HepG2 (cell line): ENCODE measurements around the gene KIF7. TPM values are rescaled to one million over a fixed set of nuclear protein-coding genes. Genes with fewer than 3 reads are reported as not detected.

Source experiments
- ATAC-seq: fragments of 200-7000 bp; cut with Tn5 transposase; 3 replicates; pipeline ENCODE4 v1.9.1; 2020; ENCODE audit warnings: mild to moderate bottlenecking, moderate library complexity
- BruUV-seq: library from RNA; stranded (reverse); fragments of 400-500 nt; replicated peaks from 2 replicates; lab custom pipeline; 2021; lab: Mats Ljungman, UMichigan
- CTCF ChIA-PET: fragments of 300-600 bp; formaldehyde crosslinking; extraction: SDS; loops from one replicate; lab custom pipeline; 2021; ENCODE audit warnings: low total read pairs, inconsistent platforms, low intra/inter-chr PET ratio; lab: Yijun Ruan, JAX
- POLR2A ChIA-PET: fragments of 350-600 bp; sonication (Branson Sonifier 250); formaldehyde crosslinking; loops from one replicate; lab custom pipeline; 2020; ENCODE audit warnings: antibody characterized with exemption, inconsistent platforms; lab: Yijun Ruan, JAX
- DNase-seq: peaks from one replicate; pipeline ENCODE4 v3.0.0-alpha.2; 2015; ENCODE audit warnings: low spot score
- FAIRE-seq: peaks from 3 replicates; lab custom pipeline; 2011; peaks lifted over from hg19 to GRCh38; lab: Jason Lieb, UNC
- H2AFZ ChIP-seq: one replicate; pipeline ENCODE4 v1.6.1; 2011; ENCODE audit warnings: low read length, inconsistent platforms
- H3K27ac ChIP-seq: fragments of 300-600 bp; 3 replicates; pipeline ENCODE4 v1.8.0; 2011; ENCODE audit warnings: mixed run types, mild to moderate bottlenecking, mixed read lengths, low read length, inconsistent platforms; ENCODE audit not compliant: insufficient read depth; ENCODE audit errors: extremely low read length
- H3K27me3 ChIP-seq, 2 experiments: fragments of 200-600 bp in 1 of 2; 2 replicates in 1 of 2; 3 replicates in 1 of 2; pipeline versions ENCODE4 v1.6.0 to v1.8.0; 2011; ENCODE audit warnings: low read length in 2 of 2, mild to moderate bottlenecking in 2 of 2, moderate library complexity in 2 of 2, inconsistent platforms in 1 of 2; ENCODE audit not compliant: insufficient read depth in 2 of 2, control insufficient read depth in 1 of 2
- H3K36me3 ChIP-seq, 2 experiments: fragments of 200-600 bp in 1 of 2; replicated peaks in 1 of 2; 2 replicates in 1 of 2; 3 replicates in 1 of 2; pipeline versions ENCODE4 v1.5.1 to v1.8.0; 2011; ENCODE audit warnings: low read length in 2 of 2, inconsistent platforms in 1 of 2; ENCODE audit not compliant: insufficient read depth in 2 of 2, control insufficient read depth in 1 of 2
- H3K4me1 ChIP-seq: 2 replicates; pipeline ENCODE4 v1.5.1; 2012; ENCODE audit warnings: low read length, inconsistent platforms; ENCODE audit not compliant: insufficient read depth
- H3K4me2 ChIP-seq: 2 replicates; pipeline ENCODE4 v1.6.0; 2011; ENCODE audit warnings: low read depth, low read length, inconsistent platforms
- H3K4me3 ChIP-seq, 3 experiments: fragments of 200-600 bp in 1 of 3; sonication (generic), shearing (Covaris generic) in 1 of 3; replicated peaks in 1 of 3; 2 replicates each; pipeline ENCODE4 v1.5.1; 2011 to 2016; ENCODE audit warnings: low read length in 3 of 3, inconsistent platforms in 2 of 3, low read depth in 2 of 3, mild to moderate bottlenecking in 2 of 3, control low read depth in 1 of 3, mixed read lengths in 1 of 3; ENCODE audit not compliant: insufficient read depth in 1 of 3
- H3K79me2 ChIP-seq: one replicate; pipeline ENCODE4 v1.6.1; 2011; ENCODE audit warnings: low read length, inconsistent platforms; ENCODE audit not compliant: insufficient read depth
- H3K9ac ChIP-seq: 2 replicates; pipeline ENCODE4 v1.6.0; 2011; ENCODE audit warnings: mild to moderate bottlenecking, low read depth, low read length, inconsistent platforms; ENCODE audit not compliant: insufficient read depth
- H3K9me3 ChIP-seq: 2 replicates; pipeline ENCODE4 v1.5.1; 2012; ENCODE audit warnings: mild to moderate bottlenecking, low read length
- H4K20me1 ChIP-seq: 2 replicates; pipeline ENCODE4 v1.6.0; 2011; ENCODE audit warnings: inconsistent platforms, mild to moderate bottlenecking, low read length, moderate library complexity; ENCODE audit not compliant: insufficient read depth
- FOXA3 ChIP-seq: IDR thresholded peaks from 2 replicates; pipeline ENCODE4 v1.6.1; 2016; ENCODE audit warnings: missing genetic modification reagents, missing compliant biosample characterization
- HOXD1 ChIP-seq: sonication (generic); formaldehyde crosslinking; IDR thresholded peaks from 2 replicates; pipeline ENCODE4 v1.5.0; 2020; ENCODE audit warnings: missing genetic modification reagents
- PAX8 ChIP-seq: sonication (generic); formaldehyde crosslinking; IDR thresholded peaks from 2 replicates; pipeline ENCODE4 v1.8.0; 2022; ENCODE audit warnings: mild to moderate bottlenecking, missing genetic modification reagents, borderline replicate concordance
- TEAD3 ChIP-seq: optimal IDR thresholded peaks from 2 replicates; pipeline ENCODE3; 2016; ENCODE audit warnings: borderline replicate concordance
- ZMYM3 ChIP-seq: sonication (generic); formaldehyde crosslinking; IDR thresholded peaks from 2 replicates; pipeline ENCODE4 v1.5.1; 2020; ENCODE audit warnings: mild to moderate bottlenecking, missing genetic modification reagents
- ZNF318 ChIP-seq: sonication (generic); formaldehyde crosslinking; IDR thresholded peaks from 2 replicates; pipeline ENCODE4 v1.4.0; 2020; ENCODE audit warnings: mild to moderate bottlenecking, missing genetic modification reagents
- ZNF629 ChIP-seq: sonication (generic); formaldehyde crosslinking; conservative IDR thresholded peaks from 2 replicates; pipeline ENCODE4 v1.5.0; 2020; ENCODE audit warnings: missing genetic modification reagents
- WGBS: methylation state at CpG from one replicate; pipeline ENCODE4 v1.1.6; 2017; ENCODE audit warnings: low lambda C conversion rate; 5-methylcytosine and 5-hydroxymethylcytosine counted together
- in situ Hi-C: cut with HindIII; loops from 2 replicates; pipeline ENCODE4 v1.10.0; 2017; ENCODE audit warnings: low pct_unique_long_range_greater_than_20kb; ENCODE audit not compliant: extremely low pct_ligation_motif_present
- intact Hi-C: fragments of 100-400 bp; cut with micrococcal nuclease; formaldehyde crosslinking; loops from one replicate; pipeline ENCODE4 v1.10.0; 2022; ENCODE audit not compliant: unreplicated experiment
- polyA plus RNA-seq, 8 experiments: library from polyadenylated mRNA; depleted of rRNA in 3 of 8; stranded (reverse) in 7 of 8; unstranded in 1 of 8; fragments of >200 nt; fragmentation: Illumina TruSeq in 4 of 8; extraction: Trizol in 4 of 8; gene quantifications; 2 replicates each; pipeline versions ENCODE4 v1.2.1 to v1.2.3, GENCODE V29; 2011 to 2016; ENCODE audit warnings: low read depth in 4 of 8, missing spikeins in 1 of 8, mixed read lengths in 1 of 8; ENCODE audit not compliant: insufficient read depth in 1 of 8
- total RNA-seq, 5 experiments: library from RNA; depleted of rRNA; stranded (reverse); fragments of >200 nt; fragmentation: Illumina TruSeq; extraction: Trizol; gene quantifications; 2 replicates each; pipeline ENCODE4 v1.2.3, GENCODE V29; 2016; ENCODE audit warnings: low read depth in 1 of 5
- TF ChIP-seq, protein P1 (sequence below): sonication (generic); formaldehyde crosslinking; IDR thresholded peaks from 2 replicates; pipeline ENCODE4 v1.9.0; 2021; ENCODE audit warnings: missing genetic modification reagents, borderline replicate concordance

KIF7 gene
- total and polyA plus RNA-seq, 2 of the 13 experiments (the other 11 are each of a cell fraction or from before 2014, with no cell fraction given) = 1.5 to 6.2 TPM

- TF ChIP-seq ZNF318 (CRISPR knock-in tag) = no peak
- no peak for TF ChIP-seq HOXD1 (CRISPR knock-in tag)
- TF ChIP-seq PAX8 (CRISPR knock-in tag) = no peak
These were observed 12.4 kb upstream of the KIF7 start (continued) for GRCh38 chr15:89667706-89667960.

- POLR2A ChIA-PET = no interaction called here
- no peak overlapping the region for H3K9ac ChIP-seq
- BruUV-seq = no TSS peak
- no peak overlapping the region for H3K4me3 ChIP-seq
- no peaks in the 10 kb centered on the region for H3K36me3 ChIP-seq
- 66% methylated on average over 7 of the region's 13 CpGs for WGBS
- H3K4me1 ChIP-seq = peaks cover 28% of the 10 kb centered on the region
- H3K79me2 ChIP-seq = no peaks in the 10 kb centered on the region
- CTCF ChIA-PET = no interaction called here
- no peak overlapping the region for H3K27ac ChIP-seq
- DNase-seq = no peak
- H3K27me3 ChIP-seq = peaks cover 0 to 1% of the 10 kb centered on the region in 2 experiments; a peak in 1 of 5 replicates
- H3K9me3 ChIP-seq = no peaks in the 10 kb centered on the region
- intact Hi-C loops = no loop called here
- no peak for FAIRE-seq
- TF ChIP-seq, protein P1, sequence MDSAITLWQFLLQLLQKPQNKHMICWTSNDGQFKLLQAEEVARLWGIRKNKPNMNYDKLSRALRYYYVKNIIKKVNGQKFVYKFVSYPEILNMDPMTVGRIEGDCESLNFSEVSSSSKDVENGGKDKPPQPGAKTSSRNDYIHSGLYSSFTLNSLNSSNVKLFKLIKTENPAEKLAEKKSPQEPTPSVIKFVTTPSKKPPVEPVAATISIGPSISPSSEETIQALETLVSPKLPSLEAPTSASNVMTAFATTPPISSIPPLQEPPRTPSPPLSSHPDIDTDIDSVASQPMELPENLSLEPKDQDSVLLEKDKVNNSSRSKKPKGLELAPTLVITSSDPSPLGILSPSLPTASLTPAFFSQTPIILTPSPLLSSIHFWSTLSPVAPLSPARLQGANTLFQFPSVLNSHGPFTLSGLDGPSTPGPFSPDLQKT (CRISPR knock-in tag) = no peak
- no peak for TF ChIP-seq FOXA3 (CRISPR knock-in tag)
- no peak for TF ChIP-seq TEAD3 (CRISPR knock-in tag)
- TF ChIP-seq ZNF629 (CRISPR knock-in tag) = peak; percentile 80; the same call in 1 of the 2 replicates
- TF ChIP-seq ZMYM3 (CRISPR knock-in tag) = peak; percentile 47; the same call in 1 of the 2 replicates
- TF ChIP-seq, all 625 proteins: peak for 2
- ATAC-seq = no peak; the same call in 1 of the 3 replicates
- H4K20me1 ChIP-seq = no peaks in the 10 kb centered on the region
- in situ Hi-C loops = no loop called here
- H2AFZ ChIP-seq = no peak overlapping the region
- no peak overlapping the region for H3K4me2 ChIP-seq
These were observed 11.8 kb upstream of the KIF7 start for GRCh38 chr15:89666858-89667705.
